Measurements from ENCODE around the gene ZKSCAN1.

The ZKSCAN1 gene

GRCh38 chr7:100029596-100029995 lies 14.2 kb downstream of the ZKSCAN1 start:
- ATAC-seq (ENCODE audit: low read depth), result peak; percentile 15; the same call in 1 of the 3 replicates
- H3K4me1 ChIP-seq (ENCODE audit: insufficient read depth, poor library complexity, severe bottlenecking), result peaks cover 19% of the 10 kb centered on the region
- no peak for DNase-seq (ENCODE audit: low spot score)
- H3K9me3 ChIP-seq (ENCODE audit: severe bottlenecking), result no peaks in the 10 kb centered on the region
- H3K4me3 ChIP-seq (ENCODE audit: severe bottlenecking), result no peak overlapping the region
- peaks cover 75% of the 10 kb centered on the region for H3K36me3 ChIP-seq (ENCODE audit: low read depth)
- H3K27ac ChIP-seq (ENCODE audit: poor library complexity, severe bottlenecking), result peak overlapping the region; percentile 24
- no peaks in the 10 kb centered on the region for H3K27me3 ChIP-seq (ENCODE audit: insufficient read depth, poor library complexity, severe bottlenecking)
- TF ChIP-seq CTCF (IDR thresholded peaks at IDR 0.05; ENCODE audit: poor library complexity, severe bottlenecking), result no peak

GRCh38 chr7:100033526-100033925 lies 18.1 kb downstream of the ZKSCAN1 start:
- ATAC-seq (ENCODE audit: low read depth), result no peak
- Histone ChIP-seq H3K4me1 (ENCODE audit: insufficient read depth, poor library complexity, severe bottlenecking) (peaks cover 9% of the 10 kb centered on the region), H3K4me3 (ENCODE audit: severe bottlenecking) (no peak overlapping the region), H3K36me3 (ENCODE audit: low read depth) (peaks cover 67% of the 10 kb centered on the region), H3K9me3 (ENCODE audit: severe bottlenecking) (no peaks in the 10 kb centered on the region), H3K27ac (ENCODE audit: poor library complexity, severe bottlenecking) (no peak overlapping the region), H3K27me3 (ENCODE audit: insufficient read depth, poor library complexity, severe bottlenecking) (no peaks in the 10 kb centered on the region)
- no peak for TF ChIP-seq CTCF (IDR thresholded peaks at IDR 0.05; ENCODE audit: poor library complexity, severe bottlenecking)
- DNase-seq (ENCODE audit: low spot score), result no peak

GRCh38 chr7:100034871-100035510 lies 19.6 kb downstream of the ZKSCAN1 start:
- peaks cover 65% of the 10 kb centered on the region for H3K36me3 ChIP-seq (ENCODE audit: low read depth)
- no peaks in the 10 kb centered on the region for H3K9me3 ChIP-seq (ENCODE audit: severe bottlenecking)
- no peak for TF ChIP-seq CTCF (IDR thresholded peaks at IDR 0.05; ENCODE audit: poor library complexity, severe bottlenecking)
- peak overlapping the region; percentile 49 for H3K27ac ChIP-seq (ENCODE audit: poor library complexity, severe bottlenecking)
- no peak overlapping the region for H3K4me3 ChIP-seq (ENCODE audit: severe bottlenecking)
- peaks cover 5% of the 10 kb centered on the region for H3K4me1 ChIP-seq (ENCODE audit: insufficient read depth, poor library complexity, severe bottlenecking)
- ATAC-seq (ENCODE audit: low read depth), result peak; percentile 79
- no peaks in the 10 kb centered on the region for H3K27me3 ChIP-seq (ENCODE audit: insufficient read depth, poor library complexity, severe bottlenecking)
- no peak for DNase-seq (ENCODE audit: low spot score)

GRCh38 chr7:100035876-100036275 lies 20.5 kb downstream of the ZKSCAN1 start:
- DNase-seq (ENCODE audit: low spot score) (no peak), ATAC-seq (ENCODE audit: low read depth) (no peak)
- no peaks in the 10 kb centered on the region for H3K27me3 ChIP-seq (ENCODE audit: insufficient read depth, poor library complexity, severe bottlenecking)
- H3K4me3 ChIP-seq (ENCODE audit: severe bottlenecking), result no peak overlapping the region
- no peak for TF ChIP-seq CTCF (IDR thresholded peaks at IDR 0.05; ENCODE audit: poor library complexity, severe bottlenecking)
- H3K27ac ChIP-seq (ENCODE audit: poor library complexity, severe bottlenecking), result peak overlapping the region; percentile 49
- H3K9me3 ChIP-seq (ENCODE audit: severe bottlenecking), result no peaks in the 10 kb centered on the region
- H3K36me3 ChIP-seq (ENCODE audit: low read depth), result peaks cover 56% of the 10 kb centered on the region
- H3K4me1 ChIP-seq (ENCODE audit: insufficient read depth, poor library complexity, severe bottlenecking), result peaks cover 5% of the 10 kb centered on the region

GRCh38 chr7:100038326-100038725 lies 22.9 kb downstream of the ZKSCAN1 start:
- Histone ChIP-seq H3K27ac (ENCODE audit: poor library complexity, severe bottlenecking) (no peak overlapping the region), H3K4me1 (ENCODE audit: insufficient read depth, poor library complexity, severe bottlenecking) (peaks cover 5% of the 10 kb centered on the region), H3K9me3 (ENCODE audit: severe bottlenecking) (no peaks in the 10 kb centered on the region), H3K4me3 (ENCODE audit: severe bottlenecking) (no peak overlapping the region), H3K36me3 (ENCODE audit: low read depth) (peaks cover 36% of the 10 kb centered on the region), H3K27me3 (ENCODE audit: insufficient read depth, poor library complexity, severe bottlenecking) (no peaks in the 10 kb centered on the region)
- no peak for TF ChIP-seq CTCF (IDR thresholded peaks at IDR 0.05; ENCODE audit: poor library complexity, severe bottlenecking)
- no peak for ATAC-seq (ENCODE audit: low read depth)
- DNase-seq (ENCODE audit: low spot score), result no peak

Measured in RWPE2 (cell line).